OCI-LY1 (cell line): ENCODE measurements around the gene RAPGEF6.

Source experiments
- CTCF ChIP-seq: fragments of 200-600 bp; sonication (generic), shearing (Covaris generic); IDR thresholded peaks from 2 replicates; pipeline ENCODE4 v1.5.1; 2017; ENCODE audit warnings: mild to moderate bottlenecking, antibody characterized with exemption, low read length, moderate library complexity, mixed read lengths
- EZH2 ChIP-seq: fragments of 200-600 bp; sonication (generic), shearing (Covaris generic); IDR thresholded peaks from 2 replicates; pipeline ENCODE4 v1.8.0; 2017; ENCODE audit warnings: borderline replicate concordance, mixed run types, mild to moderate bottlenecking, antibody characterized with exemption, low read length, moderate library complexity, mixed read lengths

DNA sequence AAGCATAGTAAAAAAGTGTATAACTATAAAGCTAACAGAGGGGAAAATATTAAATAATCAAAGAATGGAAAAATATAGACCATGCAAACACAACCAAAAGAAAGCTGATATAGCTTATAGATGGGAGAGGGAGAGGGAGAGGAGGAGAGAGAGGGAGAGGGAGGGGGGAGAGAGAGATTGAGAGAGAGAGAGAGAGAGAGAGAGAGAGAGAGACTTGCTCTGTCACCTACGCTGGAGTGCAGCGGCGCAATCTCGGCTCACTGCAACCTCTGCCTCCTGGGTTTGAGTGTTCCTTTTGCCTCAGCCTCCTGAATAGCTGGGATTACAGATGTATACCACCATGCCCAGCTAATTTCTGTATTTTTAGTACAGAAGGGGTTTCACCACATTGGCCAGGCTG, 110.6 kb downstream of the RAPGEF6 start:
- TF ChIP-seq CTCF (no peak), EZH2 (no peak)
